Activated naive CD4-positive, alpha-beta T cell treated with anti-CD3 and anti-CD28 coated beads, Interleukin-2, amount 10 ng/mL, durations not matched to agents 7 days and 5 days (primary cell): ENCODE measurements around the gene AKT3.
"Not testable (repeated sequence)": the region's sequence is repeated elsewhere in the genome, so short reads cannot be mapped to it uniquely, and the experiment has no call there.

ENCODE experiments used
- CTCF ChIA-PET: fragments of 350-600 bp; sonication (Branson Sonifier 250); formaldehyde crosslinking; loops from one replicate; lab custom pipeline; 2021; ENCODE audit warnings: antibody characterized with exemption; lab: Charles Lee
- DNase-seq: peaks from one replicate; pipeline ENCODE4 v3.0.0-alpha.2; 2020
- H3K27ac Mint-ChIP-seq: one replicate; pipeline ENCODE4 v1.8.0; 2021; ENCODE audit warnings: mild to moderate bottlenecking, moderate library complexity, mixed read lengths
- H3K27me3 Mint-ChIP-seq: one replicate; pipeline ENCODE4 v1.8.0; 2021; ENCODE audit warnings: mild to moderate bottlenecking, mixed read lengths
- H3K36me3 Mint-ChIP-seq: one replicate; pipeline ENCODE4 v1.8.0; 2021; ENCODE audit warnings: mixed read lengths
- H3K4me1 Mint-ChIP-seq: one replicate; pipeline ENCODE4 v1.8.0; 2021; ENCODE audit warnings: mixed read lengths
- H3K4me3 Mint-ChIP-seq: one replicate; pipeline ENCODE4 v1.8.0; 2021; ENCODE audit warnings: mild to moderate bottlenecking, moderate library complexity, mixed read lengths
- H3K9me3 Mint-ChIP-seq: one replicate; pipeline ENCODE4 v1.8.0; 2021; ENCODE audit warnings: mixed read lengths

The AKT3 gene

GRCh38 chr1:243850202-243850451, at the start of gene AKT3:
TSS of gene AKT3 (minus strand) at chr1:243850243. CDS start at chr1:243843170, 7,073 bp downstream.
- Mint-ChIP-seq H3K4me1 (peaks cover 23% of the 10 kb centered on the region), H3K9me3 (no peaks in the 10 kb centered on the region), H3K27ac (peak within 1 kb of the TSS; percentile 82), H3K36me3 (no peaks in the 10 kb centered on the region), H3K27me3 (peaks cover 38% of the 10 kb centered on the region), H3K4me3 (peak within 1 kb of the TSS; percentile 84)
- CTCF ChIA-PET = no interaction called here
- no peak for DNase-seq

DNA sequence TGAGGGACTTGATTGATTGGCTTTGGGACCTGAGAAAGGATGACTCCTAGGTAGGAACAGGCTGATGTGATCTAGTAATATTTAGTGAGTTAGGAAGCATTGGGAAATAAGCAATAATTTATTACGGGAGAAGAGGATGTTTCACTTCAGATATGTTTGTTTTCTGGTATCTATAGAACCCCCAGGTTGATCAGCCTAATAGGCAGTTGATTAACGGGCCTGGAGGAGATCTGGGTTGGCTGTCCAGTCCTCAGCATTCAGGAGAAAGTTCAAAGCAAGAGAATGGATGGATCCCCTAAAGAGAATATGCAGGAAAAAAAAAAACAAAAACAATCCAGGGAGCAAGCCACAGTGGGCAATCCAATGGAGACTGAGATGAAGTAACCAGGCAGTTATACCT, 48.2 kb upstream of the AKT3 start:
- CTCF ChIA-PET = no interaction called here
- no peak overlapping the region for H3K27ac Mint-ChIP-seq
- DNase-seq = no peak
- H3K9me3 Mint-ChIP-seq = no peaks in the 10 kb centered on the region
- H3K27me3 Mint-ChIP-seq = peaks cover 3% of the 10 kb centered on the region
- no peaks in the 10 kb centered on the region for H3K36me3 Mint-ChIP-seq
- no peaks in the 10 kb centered on the region for H3K4me1 Mint-ChIP-seq
- no peak overlapping the region for H3K4me3 Mint-ChIP-seq

GRCh38 chr1:243896313-243896712, 46.3 kb upstream of the AKT3 start:
- H3K4me1 Mint-ChIP-seq = no peaks in the 10 kb centered on the region
- CTCF ChIA-PET = no interaction called here
- H3K27ac Mint-ChIP-seq = no peak overlapping the region
- no peak overlapping the region for H3K4me3 Mint-ChIP-seq
- H3K9me3 Mint-ChIP-seq = no peaks in the 10 kb centered on the region
- DNase-seq = no peak
- no peaks in the 10 kb centered on the region for H3K27me3 Mint-ChIP-seq
- H3K36me3 Mint-ChIP-seq = no peaks in the 10 kb centered on the region

DNA sequence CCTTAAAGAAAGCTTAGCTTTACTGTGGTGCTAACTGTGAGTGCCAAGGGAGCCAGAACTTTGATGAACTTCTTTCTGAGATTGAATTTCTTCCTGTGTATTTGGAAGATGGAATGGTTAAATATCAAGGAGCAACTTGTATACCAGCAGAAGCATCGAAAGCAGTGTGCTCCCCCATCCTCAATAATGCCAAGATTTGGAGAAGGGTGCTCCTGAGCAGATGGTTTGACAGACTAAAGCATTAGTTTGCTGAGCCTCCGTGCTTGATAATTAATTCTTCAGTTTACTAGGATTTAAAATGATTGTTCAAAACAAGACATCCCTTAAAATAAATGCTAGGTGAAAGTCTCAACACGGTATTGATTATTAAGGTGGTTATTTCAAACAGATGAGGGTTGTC, 42.4 kb upstream of the AKT3 start:
- Mint-ChIP-seq H3K4me3 (no peak overlapping the region), H3K9me3 (no peaks in the 10 kb centered on the region), H3K27me3 (no peaks in the 10 kb centered on the region), H3K4me1 (no peaks in the 10 kb centered on the region), H3K27ac (no peak overlapping the region), H3K36me3 (no peaks in the 10 kb centered on the region)
- CTCF ChIA-PET = no interaction called here
- DNase-seq = no peak

DNA sequence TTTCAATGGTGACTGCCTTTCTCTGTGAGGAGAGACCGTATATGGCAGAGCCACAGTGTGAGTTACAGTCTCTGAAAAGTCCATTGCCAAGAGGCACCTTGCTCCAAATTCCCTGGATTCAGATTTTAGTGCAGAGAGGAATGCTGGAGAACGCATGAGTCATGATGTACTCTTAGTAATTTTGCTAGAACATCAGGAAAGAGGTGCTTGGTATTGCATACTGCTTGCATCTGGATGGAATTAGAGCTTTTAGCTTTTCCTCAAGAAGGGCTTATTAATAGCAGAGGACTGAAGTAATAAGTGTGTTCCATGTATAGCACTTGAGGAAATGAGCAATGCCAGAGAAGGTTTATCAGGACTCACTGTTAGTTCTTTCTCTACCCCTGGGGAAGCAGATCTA, 40.5 kb upstream of the AKT3 start:
- Mint-ChIP-seq H3K9me3 (no peaks in the 10 kb centered on the region), H3K36me3 (no peaks in the 10 kb centered on the region), H3K4me3 (no peak overlapping the region), H3K27ac (no peak overlapping the region), H3K4me1 (no peaks in the 10 kb centered on the region), H3K27me3 (no peaks in the 10 kb centered on the region)
- CTCF ChIA-PET = no interaction called here
- no peak for DNase-seq

GRCh38 chr1:243885806-243886205, 35.8 kb upstream of the AKT3 start:
- no peaks in the 10 kb centered on the region for H3K36me3 Mint-ChIP-seq

GRCh38 chr1:243884603-243885002, 34.6 kb upstream of the AKT3 start:
- DNase-seq = no peak
- Mint-ChIP-seq H3K36me3 (no peaks in the 10 kb centered on the region), H3K4me1 (no peaks in the 10 kb centered on the region), H3K27ac (no peak overlapping the region), H3K4me3 (no peak overlapping the region), H3K27me3 (peaks cover 4% of the 10 kb centered on the region), H3K9me3 (no peaks in the 10 kb centered on the region)
- CTCF ChIA-PET = interaction anchor here (1.3 kb wide), 1 partner anchor 13 kb away, joined by 3 read pairs; no protein-coding TSS in a partner anchor

More at GRCh38 chr1:243885806-243886205, 35.8 kb upstream of the AKT3 start:
- peaks cover 4% of the 10 kb centered on the region for H3K27me3 Mint-ChIP-seq
- DNase-seq = no peak
- no peak overlapping the region for H3K4me3 Mint-ChIP-seq
- CTCF ChIA-PET = interaction anchor here (1.3 kb wide), 1 partner anchor 14 kb away, joined by 3 read pairs; no protein-coding TSS in a partner anchor
- H3K9me3 Mint-ChIP-seq = no peaks in the 10 kb centered on the region
- no peak overlapping the region for H3K27ac Mint-ChIP-seq
- no peaks in the 10 kb centered on the region for H3K4me1 Mint-ChIP-seq

DNA sequence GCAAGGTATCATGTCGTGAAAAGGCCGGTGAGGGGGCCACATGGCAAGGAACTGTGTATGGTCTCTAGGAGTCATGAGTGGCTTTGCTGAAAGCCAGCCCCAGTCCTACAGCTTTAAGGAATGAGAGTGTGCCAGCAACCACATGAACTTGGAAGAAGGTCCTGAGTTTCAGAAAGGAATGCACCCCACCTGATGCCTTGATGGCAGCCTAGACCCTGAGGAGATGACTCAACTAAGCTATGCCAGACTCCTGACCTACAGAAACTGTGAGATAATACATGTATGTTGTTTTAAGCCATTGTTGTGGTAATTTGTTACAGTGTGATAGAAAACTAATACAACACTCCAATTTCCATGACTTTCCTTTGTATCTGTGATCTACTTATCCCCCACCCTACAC, 33.5 kb upstream of the AKT3 start:
- CTCF ChIA-PET = no interaction called here
- Mint-ChIP-seq H3K36me3 (no peaks in the 10 kb centered on the region), H3K27me3 (peaks cover 4% of the 10 kb centered on the region), H3K9me3 (no peaks in the 10 kb centered on the region), H3K4me1 (no peaks in the 10 kb centered on the region), H3K27ac (no peak overlapping the region), H3K4me3 (no peak overlapping the region)
- no peak for DNase-seq

- Mint-ChIP-seq H3K36me3 (no peaks in the 10 kb centered on the region), H3K27ac (no peak overlapping the region), H3K4me3 (no peak overlapping the region), H3K9me3 (no peaks in the 10 kb centered on the region), H3K4me1 (no peaks in the 10 kb centered on the region), H3K27me3 (peaks cover 4% of the 10 kb centered on the region)
- DNase-seq = no peak
- CTCF ChIA-PET = no interaction called here
Observed at GRCh38 chr1:243882276-243882675, 32.2 kb upstream of the AKT3 start.

DNA sequence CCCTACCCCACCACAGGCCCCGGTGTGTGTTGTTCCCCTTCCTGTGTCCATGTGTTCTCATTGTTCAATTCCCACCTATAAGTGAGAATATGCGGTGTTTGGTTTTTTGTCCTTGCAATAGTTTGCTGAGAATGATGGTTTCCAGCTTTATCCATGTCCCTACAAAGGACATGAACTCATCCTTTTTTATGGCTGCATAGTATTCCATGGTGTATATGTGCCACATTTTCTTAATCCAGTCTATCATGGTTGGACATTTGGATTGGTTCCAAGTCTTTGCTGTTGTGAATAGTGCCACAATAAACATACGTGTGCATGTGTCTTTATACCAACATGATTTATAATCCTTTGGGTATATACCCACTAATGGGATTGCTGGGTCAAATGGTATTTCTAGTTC, 27.0 kb upstream of the AKT3 start:
- H3K36me3 Mint-ChIP-seq, H3K9me3 Mint-ChIP-seq, H3K4me1 Mint-ChIP-seq, H3K27me3 Mint-ChIP-seq, H3K27ac Mint-ChIP-seq, H3K4me3 Mint-ChIP-seq, DNase-seq, CTCF ChIA-PET: not testable (repeated sequence)

GRCh38 chr1:243855616-243856318, 5.7 kb upstream of the AKT3 start:
- CTCF ChIA-PET = interaction anchor here (0.6 to 0.9 kb wide), 2 partner anchors 177 to 512 kb away, joined by 3 to 4 read pairs; no protein-coding TSS in a partner anchor

DNA sequence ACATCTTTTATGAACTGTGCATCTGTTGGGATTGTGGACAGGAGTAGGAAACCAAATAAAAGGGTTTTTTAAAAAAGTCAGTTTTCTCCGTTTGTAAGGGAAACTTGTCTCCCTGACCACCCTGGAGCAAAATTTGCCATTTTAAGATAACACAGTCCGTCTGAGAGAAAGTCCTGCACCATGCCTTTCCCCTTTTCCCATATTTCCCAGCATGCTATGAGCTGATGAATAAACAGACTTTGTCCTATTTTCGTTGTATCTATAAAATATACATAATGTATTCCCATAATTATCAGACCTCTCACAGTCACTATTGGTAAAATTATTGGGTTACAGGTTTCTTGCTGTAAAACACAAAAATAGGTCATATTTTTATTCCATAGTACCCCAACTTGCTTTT, 1.7 kb upstream of the AKT3 start:
- peaks cover 49% of the 10 kb centered on the region for H3K27me3 Mint-ChIP-seq
- H3K27ac Mint-ChIP-seq = peak overlapping the region; percentile 82
- peaks cover 23% of the 10 kb centered on the region for H3K4me1 Mint-ChIP-seq

More at GRCh38 chr1:243855616-243856318, 5.7 kb upstream of the AKT3 start:
- no peak for DNase-seq
- H3K27ac Mint-ChIP-seq = no peak overlapping the region
- no peak overlapping the region for H3K4me3 Mint-ChIP-seq
- no peaks in the 10 kb centered on the region for H3K36me3 Mint-ChIP-seq
- H3K4me1 Mint-ChIP-seq = peaks cover 11% of the 10 kb centered on the region
- H3K9me3 Mint-ChIP-seq = no peaks in the 10 kb centered on the region
- peaks cover 39% of the 10 kb centered on the region for H3K27me3 Mint-ChIP-seq

GRCh38 chr1:243851257-243851756, 1.3 kb upstream of the AKT3 start:
- no peak for DNase-seq
- CTCF ChIA-PET = no interaction called here
- H3K4me3 Mint-ChIP-seq = peak overlapping the region; percentile 84
- no peaks in the 10 kb centered on the region for H3K9me3 Mint-ChIP-seq
- peaks cover 49% of the 10 kb centered on the region for H3K27me3 Mint-ChIP-seq
- peak overlapping the region; percentile 82 for H3K27ac Mint-ChIP-seq
- peaks cover 23% of the 10 kb centered on the region for H3K4me1 Mint-ChIP-seq
- no peaks in the 10 kb centered on the region for H3K36me3 Mint-ChIP-seq

More for the DNA sequence above, 1.7 kb upstream of the AKT3 start:
- DNase-seq = no peak
- CTCF ChIA-PET = no interaction called here
- H3K36me3 Mint-ChIP-seq = no peaks in the 10 kb centered on the region
- H3K9me3 Mint-ChIP-seq = no peaks in the 10 kb centered on the region
- H3K4me3 Mint-ChIP-seq = peak overlapping the region; percentile 84

- Mint-ChIP-seq H3K4me1 (peaks cover 23% of the 10 kb centered on the region), H3K4me3 (peak overlapping the region; percentile 84), H3K9me3 (no peaks in the 10 kb centered on the region), H3K36me3 (no peaks in the 10 kb centered on the region), H3K27me3 (peaks cover 43% of the 10 kb centered on the region), H3K27ac (peak overlapping the region; percentile 82)
- DNase-seq = peak; percentile 83
- CTCF ChIA-PET = no interaction called here
Observed at GRCh38 chr1:243850452-243851256, 611 bp upstream of the AKT3 start.
